GM12878 (cell line): ENCODE results near the gene SRPK3. TPM values are rescaled to one million over a fixed set of nuclear protein-coding genes. Genes with fewer than 3 reads are reported as not detected.

Experiments
- CHD1 ChIP-seq: IDR thresholded peaks from 2 replicates; pipeline ENCODE4 v1.6.1; 2012; ENCODE audit warnings: low read depth, low read length, improper control_type of control experiment
- CHD4 ChIP-seq: fragments of 200-600 bp; sonication (generic); IDR thresholded peaks from 2 replicates; pipeline ENCODE4 v1.6.1; 2016; ENCODE audit warnings: mild to moderate bottlenecking
- CREB1 ChIP-seq: IDR thresholded peaks from 2 replicates; pipeline ENCODE4 v1.6.1; 2012; ENCODE audit warnings: low read depth, mild to moderate bottlenecking, inconsistent platforms
- EP300 ChIP-seq, 2 experiments: fragments of 150-350 bp in 1 of 2; IDR thresholded peaks; 2 replicates each; pipeline ENCODE4 v1.6.1; 2011 to 2012; ENCODE audit warnings: low read depth in 2 of 2, low read length in 2 of 2, borderline replicate concordance in 1 of 2, improper control_type of control experiment in 1 of 2, inconsistent platforms in 1 of 2; ENCODE audit not compliant: control insufficient read depth in 1 of 2
- GABPA ChIP-seq: IDR thresholded peaks from 2 replicates; pipeline ENCODE4 v1.6.1; 2014; ENCODE audit warnings: antibody characterized with exemption, low read depth, mild to moderate bottlenecking, inconsistent platforms
- MYB ChIP-seq: fragments of 150-350 bp; IDR thresholded peaks from 2 replicates; pipeline ENCODE4 v1.6.1; 2014; ENCODE audit warnings: mild to moderate bottlenecking, low read depth, low read length, borderline replicate concordance
- PAX5 ChIP-seq: IDR thresholded peaks from 2 replicates; pipeline ENCODE4 v1.6.1; 2011; ENCODE audit warnings: low read depth, low read length, borderline replicate concordance
- POU2F2 ChIP-seq: IDR thresholded peaks from 3 replicates; pipeline ENCODE4 v1.6.1; 2011; ENCODE audit warnings: low read depth, mild to moderate bottlenecking, low read length, borderline replicate concordance
- SUZ12 ChIP-seq: fragments of 200-600 bp; sonication (generic); IDR thresholded peaks from one replicate; pipeline ENCODE4 v1.6.1; 2018; ENCODE audit warnings: antibody characterized with exemption, mild to moderate bottlenecking; ENCODE audit not compliant: unreplicated experiment
- ZBTB40 ChIP-seq: fragments of 450-650 bp; IDR thresholded peaks from 2 replicates; pipeline ENCODE4 v1.6.1; 2016; ENCODE audit warnings: mild to moderate bottlenecking, moderate library complexity, borderline replicate concordance
- ZZZ3 ChIP-seq: IDR thresholded peaks from 2 replicates; pipeline ENCODE4 v1.6.1; 2011; ENCODE audit warnings: low read depth; ENCODE audit not compliant: control insufficient read depth, insufficient read length
- polyA plus RNA-seq, 11 experiments: library from polyadenylated mRNA; depleted of rRNA in 4 of 11; unstranded in 6 of 11; stranded (reverse) in 5 of 11; fragments of >200 nt; fragmentation: Nextera tagmentation in 4 of 11; fragmentation: Illumina TruSeq in 1 of 11; extraction: Ambion mirVana in 4 of 11; extraction: Trizol in 1 of 11; gene quantifications; 1 replicate in 1 of 11; 2 replicates in 10 of 11; pipeline versions ENCODE4 v1.2.1 to v1.2.3, GENCODE V29; 2011 to 2016; ENCODE audit warnings: inconsistent platforms in 2 of 11, missing spikeins in 2 of 11, low read depth in 1 of 11
- total RNA-seq, 4 experiments: library from RNA; depleted of rRNA in 3 of 4; stranded (reverse); fragments of >200 nt in 3 of 4; fragmentation: Illumina TruSeq in 1 of 4; extraction: Trizol in 1 of 4; gene quantifications; 2 replicates each; pipeline versions ENCODE4 v1.2.1 to v1.2.3, GENCODE V29; 2013 to 2021

Gene SRPK3
- total and polyA plus RNA-seq, 10 of the 15 experiments (the other 5 are each of a cell fraction or from before 2014, with no cell fraction given) = 0.05 to 0.19 TPM; not detected in 8

GRCh38 chrX:153781428-153782047 is 697 bp downstream of the SRPK3 start (continued):
- no peak for TF ChIP-seq ZBTB40
- TF ChIP-seq PAX5 = no peak
- no peak for TF ChIP-seq SUZ12
- TF ChIP-seq MYB = no peak
- no peak for TF ChIP-seq EP300 (IDR thresholded peaks at IDR 0.05; ENCODE audit: borderline replicate concordance in 1 of 2, control insufficient read depth in 1 of 2, low read depth in 2 of 2, low read length in 2 of 2)
- TF ChIP-seq CHD4 = no peak
- no peak for TF ChIP-seq ZZZ3
- no peak for TF ChIP-seq POU2F2
- TF ChIP-seq CREB1 = no peak
- TF ChIP-seq CHD1 = no peak
- TF ChIP-seq GABPA = no peak
- TF ChIP-seq, all 136 proteins: peak for 0
